HG03442 (cell line): ENCODE measurements around the gene NTM.

Source experiments
- ATAC-seq: cut with Tn5 transposase; IDR thresholded peaks from one replicate; pipeline ENCODE4 v1.9.1; 2021; ENCODE audit warnings: mild to moderate bottlenecking, moderate library complexity; ENCODE audit not compliant: unreplicated experiment

The NTM gene

DNA sequence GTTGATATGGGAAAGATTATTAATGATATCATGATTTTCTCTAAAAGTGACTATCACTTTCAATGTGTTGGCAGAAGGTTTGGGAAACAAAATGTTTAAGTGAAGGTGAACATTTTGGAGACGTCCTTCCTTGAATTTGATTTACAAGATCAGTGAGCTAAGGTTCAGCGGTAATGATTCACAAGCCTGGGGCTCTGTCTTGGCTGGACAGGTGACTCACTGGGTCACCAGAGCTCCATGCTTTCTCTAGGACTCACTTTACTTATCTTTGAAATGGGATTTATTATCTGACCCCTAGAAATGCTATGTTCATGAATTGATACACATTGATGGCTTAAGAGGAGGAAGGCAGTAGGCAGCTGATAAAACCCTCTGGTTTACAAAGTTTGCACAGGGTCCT, 437.5 kb downstream of the NTM start:
- ATAC-seq = no peak

DNA sequence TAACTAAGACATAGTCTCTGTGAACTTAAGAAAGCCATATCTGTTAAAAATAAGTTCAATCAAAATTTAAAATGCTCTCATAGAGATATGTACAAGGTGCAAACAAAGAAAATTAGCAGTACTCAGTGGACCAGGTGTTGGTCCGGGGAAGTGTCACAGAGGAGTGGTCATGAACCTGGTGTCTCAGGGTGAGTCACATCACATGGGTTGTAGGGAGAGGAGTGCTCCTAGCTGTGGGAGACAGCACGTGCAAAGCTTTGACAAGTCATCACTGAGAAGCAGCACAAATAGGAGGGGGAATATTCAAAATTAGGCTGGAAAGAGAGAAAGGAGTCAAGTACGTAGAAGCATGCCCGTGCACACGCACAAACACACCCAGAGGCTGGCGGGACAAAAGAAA, 438.1 kb downstream of the NTM start:
- ATAC-seq = no peak

- ATAC-seq = no peak
Observed at GRCh38 chr11:131809203-131809918, 438.9 kb downstream of the NTM start.

GRCh38 chr11:131810541-131810940, 440.1 kb downstream of the NTM start:
- ATAC-seq = no peak

DNA sequence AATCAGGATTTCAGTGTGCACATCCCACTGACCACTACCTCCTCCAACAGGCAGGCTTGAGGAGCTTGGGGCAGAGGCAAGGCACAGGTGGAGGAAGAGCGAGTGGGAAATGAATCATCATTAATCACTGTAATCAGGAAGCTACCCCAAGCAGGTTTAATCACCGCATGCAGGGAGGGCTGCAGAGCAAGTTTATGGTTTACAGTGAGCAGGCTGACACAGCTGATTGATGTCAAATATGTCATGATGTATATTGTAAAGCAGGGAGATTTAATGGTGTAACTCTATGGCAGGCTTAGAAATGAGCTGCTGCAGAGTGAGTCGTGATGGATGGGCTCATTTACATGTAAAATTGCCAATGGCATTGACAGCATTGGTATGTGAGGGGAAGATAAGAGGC, 441.0 kb downstream of the NTM start:
- no peak for ATAC-seq

DNA sequence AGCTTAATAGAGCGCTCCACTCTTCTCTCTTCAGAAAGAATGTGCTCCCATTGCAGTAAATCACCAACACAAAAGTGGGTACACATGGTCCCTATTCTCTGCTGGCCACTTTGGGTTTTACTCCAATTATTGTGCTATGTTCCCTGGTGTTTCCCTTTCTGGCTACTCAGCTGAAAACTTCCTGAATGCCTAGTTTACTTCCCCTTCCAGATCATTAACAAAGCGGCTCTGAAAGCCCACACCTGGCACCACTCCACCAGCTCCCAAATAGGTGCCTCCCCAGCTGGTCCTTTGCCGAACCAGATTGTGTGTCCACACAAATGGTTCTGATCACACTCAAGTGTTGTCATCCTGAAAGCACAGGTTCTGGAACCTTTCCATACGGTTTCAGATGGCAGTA, 443.7 kb downstream of the NTM start:
- ATAC-seq = no peak

DNA sequence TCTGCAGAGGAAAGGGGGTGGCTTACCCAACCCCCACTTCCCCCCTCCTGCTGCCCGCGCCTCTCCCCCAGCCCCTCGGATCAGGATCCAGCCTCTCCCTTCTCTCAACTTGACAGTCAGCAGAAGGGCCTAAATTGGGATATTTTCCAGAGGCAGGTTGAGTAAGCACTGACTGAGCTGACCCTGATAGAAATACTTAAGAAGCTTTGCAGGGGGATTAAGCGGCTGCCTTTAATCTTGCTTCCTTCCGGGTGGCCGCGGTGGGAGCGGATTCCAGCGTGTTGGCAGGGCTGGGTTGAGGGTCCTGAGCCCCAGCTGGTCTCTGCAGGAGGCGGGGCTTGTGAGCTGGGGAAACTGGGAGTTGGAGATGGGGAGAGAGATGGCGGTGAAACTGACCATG, 445.2 kb downstream of the NTM start:
- no peak for ATAC-seq

- no peak for ATAC-seq
Observed at GRCh38 chr11:131816051-131816450, 445.6 kb downstream of the NTM start.

DNA sequence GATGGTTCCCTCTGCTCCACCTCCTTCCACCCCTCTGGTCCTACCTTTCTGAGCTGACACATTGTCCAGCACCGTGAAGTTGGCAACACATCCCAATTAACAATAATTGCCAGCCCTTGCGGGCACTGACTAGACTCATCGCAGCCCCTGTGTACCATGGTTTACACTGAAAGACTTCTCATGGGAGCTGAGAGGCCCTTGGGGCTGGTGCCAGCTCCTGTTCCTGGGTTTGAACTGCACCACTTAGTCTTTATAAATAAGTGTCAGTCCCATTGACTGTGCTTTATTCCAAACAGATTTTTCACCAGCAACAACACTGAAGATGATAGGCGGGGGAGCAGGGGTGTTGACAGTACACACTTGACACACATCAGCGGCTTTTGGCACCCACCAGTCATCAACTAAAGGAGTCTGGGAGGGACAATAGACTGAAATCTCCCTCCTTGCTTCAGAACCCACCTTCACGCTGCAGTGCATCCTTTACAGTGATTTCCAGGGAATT, 447.3 kb downstream of the NTM start:
- ATAC-seq = no peak

DNA sequence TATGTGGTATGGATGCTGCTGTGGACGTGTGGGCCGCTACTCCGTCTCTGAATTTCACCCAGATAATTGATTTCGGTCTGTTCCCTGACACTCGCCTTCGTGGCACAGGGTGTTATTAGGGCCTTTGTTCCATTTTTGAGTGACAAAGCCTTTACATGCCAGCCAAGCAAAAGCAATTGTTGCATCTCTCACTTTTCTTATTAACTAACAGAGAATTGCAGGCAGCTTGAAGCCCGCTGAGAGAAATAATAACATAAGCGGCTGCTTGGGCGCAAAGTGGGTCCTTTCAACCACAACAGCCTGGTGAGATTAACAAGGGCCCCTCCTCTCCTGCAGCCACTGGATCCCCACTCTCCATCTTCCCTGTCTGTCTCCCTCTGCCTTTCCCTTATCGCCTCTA, 449.4 kb downstream of the NTM start:
- ATAC-seq = no peak

DNA sequence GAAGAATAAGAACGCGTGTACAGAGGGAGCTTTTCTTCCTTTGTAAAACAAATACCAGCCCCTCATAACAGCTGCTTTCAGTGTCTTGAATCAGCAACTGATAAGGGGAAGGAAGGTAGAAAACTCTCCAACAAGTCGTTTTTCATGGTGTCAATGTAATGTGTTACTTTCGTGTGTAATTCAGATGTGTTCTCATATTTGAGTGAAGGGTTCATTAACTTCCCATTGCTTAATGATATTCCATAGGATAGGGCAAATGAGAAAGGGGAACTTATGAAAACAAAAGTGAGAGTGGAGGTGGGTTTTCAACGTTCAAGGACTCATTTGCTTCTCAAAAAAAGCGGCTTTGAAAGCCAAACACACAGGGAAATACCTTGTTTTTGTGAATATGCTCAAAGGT, 452.1 kb downstream of the NTM start:
- ATAC-seq = no peak

GRCh38 chr11:131823772-131824171, 453.4 kb downstream of the NTM start:
- ATAC-seq = no peak

- ATAC-seq = no peak
Observed at GRCh38 chr11:131824771-131825170, 454.4 kb downstream of the NTM start.

- ATAC-seq = no peak
Observed at GRCh38 chr11:131827430-131827829, 457.0 kb downstream of the NTM start.

- no peak for ATAC-seq
Observed at GRCh38 chr11:131829725-131830124, 459.3 kb downstream of the NTM start.

DNA sequence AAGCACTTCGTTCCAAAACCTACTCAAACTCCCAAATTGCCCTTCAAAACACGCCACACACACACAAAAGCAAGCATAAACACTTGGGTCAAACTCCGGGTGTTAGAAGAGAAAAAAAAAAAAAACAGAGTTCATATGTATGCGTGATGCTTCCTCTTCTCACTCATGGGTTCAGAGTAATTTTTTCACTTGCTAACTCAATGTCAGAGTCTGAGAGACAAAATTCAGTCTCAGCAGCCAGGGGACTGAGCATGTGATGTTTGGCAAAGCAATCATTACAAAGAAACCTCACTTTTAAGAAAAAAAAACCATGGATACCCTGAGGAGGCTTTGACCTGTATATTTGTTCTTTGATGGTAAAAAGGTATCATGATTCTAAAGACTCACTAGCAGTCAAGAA, 461.7 kb downstream of the NTM start:
- no peak for ATAC-seq

GRCh38 chr11:131833366-131833765, 463.0 kb downstream of the NTM start:
- no peak for ATAC-seq

DNA sequence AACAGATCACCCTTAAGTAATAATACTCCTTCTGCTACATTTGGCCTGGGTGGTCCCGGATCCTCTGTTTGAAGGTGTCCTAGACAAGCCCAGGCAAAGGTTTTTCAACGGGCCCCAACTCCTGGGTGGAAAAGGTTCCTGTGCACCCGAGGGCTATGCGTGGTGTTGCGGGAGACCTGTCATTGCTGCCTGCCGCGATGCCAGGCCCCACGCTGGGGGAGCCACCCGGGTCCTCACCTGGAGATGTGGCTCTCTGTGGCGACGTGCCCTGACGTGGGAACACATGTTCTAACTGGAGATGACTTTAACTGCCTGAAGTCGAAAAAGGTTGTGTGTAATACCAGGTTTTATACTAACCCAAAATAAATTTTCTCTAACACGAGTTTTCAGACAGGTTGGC, 467.1 kb downstream of the NTM start:
- no peak for ATAC-seq

- ATAC-seq = no peak
Observed at GRCh38 chr11:131838016-131838415, 467.6 kb downstream of the NTM start.

GRCh38 chr11:131839326-131839725, 468.9 kb downstream of the NTM start:
- no peak for ATAC-seq

- ATAC-seq = no peak
Observed at GRCh38 chr11:131840545-131840944, 470.1 kb downstream of the NTM start.

GRCh38 chr11:131841028-131841427, 470.6 kb downstream of the NTM start:
- ATAC-seq = no peak
